GM21737 (cell line): Measurements from ENCODE around the gene EEF1AKMT2.
"Not testable (repeated sequence)": the region's sequence is repeated elsewhere in the genome, so short reads cannot be mapped to it uniquely, and the experiment has no call there.

Source experiments
- ATAC-seq: cut with Tn5 transposase; IDR thresholded peaks from one replicate; pipeline ENCODE4 v1.9.1; 2021; ENCODE audit warnings: mild to moderate bottlenecking, moderate library complexity; ENCODE audit not compliant: unreplicated experiment

EEF1AKMT2 gene

DNA sequence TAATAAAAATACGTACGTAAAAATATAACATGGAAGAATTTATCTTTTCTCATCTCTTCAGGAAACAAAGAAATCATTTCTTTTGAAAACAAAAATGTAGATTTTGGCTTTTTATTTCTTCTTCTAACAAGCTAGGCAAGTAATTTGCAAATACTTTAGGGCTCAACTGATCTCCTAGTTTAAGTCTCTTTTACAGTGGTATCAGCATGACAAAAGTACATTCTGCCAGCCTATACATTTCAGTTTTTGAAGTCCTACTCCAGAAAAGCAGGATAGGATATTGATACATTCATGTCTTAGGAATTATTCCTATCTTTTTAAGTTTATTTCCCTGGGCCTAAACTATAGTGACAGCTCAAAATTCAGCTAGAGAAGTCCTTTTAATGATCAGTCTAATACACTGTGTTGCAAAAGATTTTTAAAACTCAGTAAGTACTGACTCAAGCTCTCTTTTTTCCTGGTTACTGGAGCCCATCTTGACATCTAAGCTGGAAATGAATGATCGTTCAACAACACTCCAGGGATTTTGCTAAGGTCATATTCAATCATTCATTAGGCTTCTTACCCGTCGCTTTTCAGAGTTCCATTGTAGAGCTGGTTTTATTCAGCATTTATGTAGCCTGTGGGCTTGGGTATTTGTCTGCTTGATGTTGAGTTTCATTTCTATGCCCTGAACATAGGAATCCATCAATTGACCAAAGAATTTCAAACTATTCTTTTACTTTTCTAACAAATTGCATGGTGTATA lies 35.4 kb downstream of the EEF1AKMT2 start:
- no peak for ATAC-seq

DNA sequence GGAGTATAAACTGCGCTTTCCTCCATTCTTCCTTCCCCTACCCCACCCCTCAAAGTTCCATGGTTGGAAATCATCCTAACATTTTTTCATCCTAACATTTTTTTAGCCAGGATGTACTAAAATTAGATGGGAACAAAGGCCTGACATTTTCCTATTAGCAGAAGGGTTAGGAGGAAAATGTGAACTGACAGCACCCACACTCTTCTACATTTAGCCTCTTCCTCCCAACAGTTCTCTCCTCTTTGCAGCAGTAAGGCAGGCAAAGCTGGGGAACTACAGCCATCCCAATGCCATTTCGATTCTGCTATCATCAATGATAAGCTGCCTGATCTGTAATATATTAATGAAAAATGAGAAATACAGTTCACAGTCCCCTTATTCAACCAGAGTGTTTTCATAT lies 36.1 kb downstream of the EEF1AKMT2 start:
- no peak for ATAC-seq

DNA sequence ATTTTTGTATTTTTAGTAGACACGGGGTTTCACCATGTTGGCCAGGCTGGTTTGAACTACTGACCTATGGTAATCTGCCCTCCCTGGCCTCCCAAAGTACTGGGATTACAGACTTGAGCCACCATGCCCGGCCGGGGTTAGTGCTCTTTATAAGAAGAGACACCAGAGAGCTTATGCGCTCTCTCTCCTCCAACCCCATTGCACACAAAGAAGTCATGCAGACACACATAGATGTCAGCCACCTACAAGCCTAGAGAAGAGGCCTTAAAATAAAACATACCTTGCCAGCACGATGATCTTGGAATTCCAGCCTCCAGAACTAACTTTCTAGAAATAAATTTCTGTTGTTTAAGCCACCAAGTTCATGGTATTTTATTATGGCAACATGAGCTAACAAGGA lies 37.5 kb downstream of the EEF1AKMT2 start:
- ATAC-seq, result no peak

DNA sequence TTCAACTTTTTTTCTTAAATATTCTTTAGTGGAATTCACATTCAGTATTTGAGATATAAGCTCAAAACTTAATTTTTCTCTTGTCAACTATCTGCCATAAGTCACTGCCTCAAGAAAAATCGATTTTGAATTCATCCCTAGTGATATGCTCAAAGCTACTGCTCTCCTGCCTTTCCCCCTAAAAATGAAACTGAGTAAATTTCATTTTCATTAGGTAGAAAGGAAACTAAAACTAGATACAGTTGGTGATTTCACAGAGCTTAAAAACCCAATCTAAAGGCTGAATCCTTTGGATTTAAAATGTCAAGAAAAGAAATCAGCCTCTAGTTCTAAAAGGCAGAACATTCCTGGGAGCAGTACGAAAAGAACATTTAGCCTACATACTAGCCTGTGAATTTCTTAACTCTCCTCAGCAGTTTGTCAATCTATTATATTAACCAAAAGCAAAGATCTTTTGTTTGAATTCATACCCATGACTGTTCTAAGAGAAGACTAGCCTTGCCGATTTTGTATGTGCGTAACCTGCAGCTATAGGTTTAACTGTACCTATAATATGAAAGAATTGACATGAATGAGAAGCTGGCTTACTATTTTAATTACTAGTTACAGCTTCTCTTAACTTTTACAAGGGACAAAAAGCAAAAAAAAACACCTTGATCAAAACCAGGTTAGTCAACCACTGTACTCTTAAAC lies 42.6 kb downstream of the EEF1AKMT2 start:
- ATAC-seq, result no peak

DNA sequence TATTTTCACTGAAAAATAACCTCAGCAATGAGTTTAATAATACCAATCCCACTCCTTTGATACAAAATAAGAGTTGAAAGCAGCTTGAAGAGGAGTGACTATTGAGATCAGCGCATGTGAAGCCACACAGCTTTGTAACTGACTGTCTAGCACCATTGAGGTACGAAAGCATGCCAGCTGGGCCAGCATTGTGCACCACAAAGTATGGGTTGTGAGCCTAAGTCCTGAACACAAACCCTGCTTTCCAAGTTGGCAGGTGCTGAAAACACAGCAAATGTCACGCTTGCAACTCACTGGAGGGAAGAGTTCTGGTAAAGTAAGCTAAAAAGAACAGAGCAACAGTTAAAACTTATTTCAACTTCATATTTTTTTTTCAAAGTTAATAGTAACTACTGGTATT lies 43.5 kb downstream of the EEF1AKMT2 start:
- no peak for ATAC-seq

DNA sequence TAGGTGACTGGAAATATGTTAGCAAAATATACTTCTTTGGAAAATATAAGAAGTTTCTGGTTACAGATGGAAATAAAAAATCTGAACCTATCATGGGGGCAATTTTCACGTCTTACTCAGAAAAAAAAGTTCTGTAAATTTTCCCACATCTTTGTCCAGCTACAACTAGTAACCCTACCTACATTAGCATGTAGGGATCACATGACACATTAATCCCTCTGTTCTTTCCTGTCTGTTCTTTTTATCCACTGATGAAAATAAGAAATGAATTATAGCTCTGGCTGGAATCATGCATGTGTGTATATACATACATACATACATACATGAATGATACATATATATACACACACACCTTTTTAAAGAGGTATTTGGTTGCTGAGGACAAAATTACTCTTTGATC lies 43.9 kb downstream of the EEF1AKMT2 start:
- no peak for ATAC-seq

DNA sequence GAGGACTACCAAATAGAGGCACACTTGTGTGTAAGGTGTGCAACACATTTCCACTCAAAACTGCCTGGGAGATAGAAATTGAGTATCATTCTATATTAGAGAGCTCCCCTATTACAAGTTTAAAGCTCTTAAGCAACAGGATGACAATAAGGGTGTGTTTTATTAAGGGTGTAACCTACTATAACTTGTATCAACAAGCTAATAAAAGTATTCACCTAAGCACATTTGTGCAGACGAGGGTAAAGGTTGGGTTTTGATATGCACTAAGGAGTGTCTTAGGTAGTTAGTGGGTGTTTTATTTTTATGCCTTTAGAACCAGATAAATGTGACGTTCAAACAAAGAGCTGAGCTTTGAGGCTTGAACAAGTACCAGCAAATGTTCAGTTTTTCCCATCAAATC lies 44.7 kb downstream of the EEF1AKMT2 start:
- no peak for ATAC-seq

DNA sequence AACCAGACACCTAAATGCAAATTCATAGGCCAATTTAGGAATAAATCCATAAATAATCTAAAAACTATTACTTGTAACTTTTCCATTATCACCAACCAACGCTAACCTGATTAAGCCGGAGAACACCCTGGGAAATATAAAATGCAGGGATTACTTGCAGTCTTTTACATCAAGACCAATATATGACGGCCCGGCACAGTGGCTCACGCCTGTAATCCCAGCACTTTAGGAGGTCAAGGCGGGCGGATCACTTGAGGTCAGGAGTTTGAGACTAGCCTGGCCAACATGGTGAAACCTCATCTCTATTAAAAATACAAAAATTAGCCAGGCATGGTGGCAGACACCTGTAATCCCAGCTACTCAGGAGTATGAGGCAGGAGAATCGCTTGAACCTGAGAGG lies 45.2 kb downstream of the EEF1AKMT2 start:
- ATAC-seq, result not testable (repeated sequence)

DNA sequence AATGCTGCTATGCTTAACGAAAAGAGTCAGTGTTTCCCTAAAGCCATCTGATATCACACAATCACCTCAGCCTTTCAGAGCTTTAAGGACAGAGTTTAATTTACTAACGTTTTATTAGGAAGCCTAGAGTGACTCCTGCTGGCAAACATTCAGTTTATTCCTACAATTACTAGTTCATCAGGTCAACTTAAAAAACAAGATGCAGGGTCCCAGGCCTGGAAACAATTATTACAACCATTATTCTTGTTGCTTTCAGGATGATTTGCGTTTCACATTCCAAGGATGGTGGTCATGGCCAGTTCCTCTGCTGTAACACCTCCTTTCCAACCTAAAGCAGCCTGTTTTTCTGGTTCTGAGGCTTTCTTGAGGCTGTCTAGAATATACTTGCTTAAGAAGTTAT lies 46.0 kb downstream of the EEF1AKMT2 start:
- no peak for ATAC-seq

DNA sequence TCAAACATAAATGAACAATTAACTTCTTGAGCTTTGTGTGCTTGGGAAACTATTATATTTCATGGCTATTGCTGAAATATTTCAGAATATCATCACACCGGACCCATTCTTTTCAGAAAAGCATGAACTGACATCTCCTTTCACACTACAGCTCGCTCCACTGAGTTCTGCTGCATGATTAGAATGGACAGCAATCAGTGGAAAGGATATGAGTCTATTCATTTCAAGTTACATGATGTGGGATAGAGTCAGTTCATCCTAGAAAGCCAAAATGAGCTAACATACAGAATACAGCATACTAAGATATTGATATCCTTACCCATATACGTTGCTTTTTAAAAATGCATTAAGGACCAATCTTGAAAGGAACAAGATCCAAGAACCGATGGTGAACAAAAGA lies 46.4 kb downstream of the EEF1AKMT2 start:
- no peak for ATAC-seq

DNA sequence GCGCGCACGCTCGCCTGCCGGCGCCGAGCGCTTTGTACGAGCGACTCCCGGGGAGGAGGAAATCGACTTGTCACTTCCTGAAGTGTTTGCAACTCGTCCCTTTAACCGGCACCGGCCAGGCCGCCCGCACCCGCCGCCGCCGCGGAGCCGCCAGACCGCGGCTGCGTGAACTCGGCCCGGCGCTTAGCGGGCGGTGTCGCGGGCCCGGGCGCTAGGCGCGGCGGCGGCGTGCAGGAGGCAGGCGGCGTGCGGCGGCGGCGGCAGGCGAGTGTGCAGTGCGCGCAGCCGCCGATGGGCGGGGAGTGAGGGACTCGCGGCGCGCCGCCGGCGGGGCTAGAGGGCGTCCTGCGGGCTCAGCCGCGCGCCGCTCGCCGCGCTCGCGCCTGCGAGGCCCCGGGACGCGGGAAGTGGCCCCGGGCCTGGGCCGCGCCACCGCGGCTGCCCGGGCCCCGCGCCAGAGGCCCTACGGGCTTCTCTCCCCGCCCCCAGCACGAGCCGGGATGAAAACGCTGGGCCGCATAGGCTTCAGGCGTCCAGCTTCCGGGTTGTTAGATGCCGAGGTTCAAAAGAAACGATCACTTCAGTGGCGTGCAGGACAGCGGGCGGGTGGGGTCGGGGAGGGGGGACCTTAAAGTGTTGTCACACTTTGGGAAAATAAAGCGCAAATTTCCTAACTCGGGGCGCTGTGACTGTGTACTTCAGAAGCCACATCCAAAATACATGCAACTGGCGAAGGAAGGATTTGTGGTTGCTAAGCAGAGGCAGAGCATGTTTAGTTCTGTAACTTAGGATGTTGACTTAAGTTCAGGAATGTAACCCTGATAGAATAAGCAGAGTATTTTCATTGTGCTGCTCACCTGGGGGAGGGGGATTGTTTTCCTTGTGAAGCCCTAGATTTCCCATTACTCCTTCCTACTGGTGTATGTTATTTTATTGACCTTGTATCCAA lies 47.3 kb downstream of the EEF1AKMT2 start, which contains the start of gene FAM53B:
TSS of gene FAM53B (minus strand) at position 277 of the 949 bp plus-strand sequence. CDS start 37,665 bp downstream, outside the sequence.
- ATAC-seq, result peak; percentile 61

DNA sequence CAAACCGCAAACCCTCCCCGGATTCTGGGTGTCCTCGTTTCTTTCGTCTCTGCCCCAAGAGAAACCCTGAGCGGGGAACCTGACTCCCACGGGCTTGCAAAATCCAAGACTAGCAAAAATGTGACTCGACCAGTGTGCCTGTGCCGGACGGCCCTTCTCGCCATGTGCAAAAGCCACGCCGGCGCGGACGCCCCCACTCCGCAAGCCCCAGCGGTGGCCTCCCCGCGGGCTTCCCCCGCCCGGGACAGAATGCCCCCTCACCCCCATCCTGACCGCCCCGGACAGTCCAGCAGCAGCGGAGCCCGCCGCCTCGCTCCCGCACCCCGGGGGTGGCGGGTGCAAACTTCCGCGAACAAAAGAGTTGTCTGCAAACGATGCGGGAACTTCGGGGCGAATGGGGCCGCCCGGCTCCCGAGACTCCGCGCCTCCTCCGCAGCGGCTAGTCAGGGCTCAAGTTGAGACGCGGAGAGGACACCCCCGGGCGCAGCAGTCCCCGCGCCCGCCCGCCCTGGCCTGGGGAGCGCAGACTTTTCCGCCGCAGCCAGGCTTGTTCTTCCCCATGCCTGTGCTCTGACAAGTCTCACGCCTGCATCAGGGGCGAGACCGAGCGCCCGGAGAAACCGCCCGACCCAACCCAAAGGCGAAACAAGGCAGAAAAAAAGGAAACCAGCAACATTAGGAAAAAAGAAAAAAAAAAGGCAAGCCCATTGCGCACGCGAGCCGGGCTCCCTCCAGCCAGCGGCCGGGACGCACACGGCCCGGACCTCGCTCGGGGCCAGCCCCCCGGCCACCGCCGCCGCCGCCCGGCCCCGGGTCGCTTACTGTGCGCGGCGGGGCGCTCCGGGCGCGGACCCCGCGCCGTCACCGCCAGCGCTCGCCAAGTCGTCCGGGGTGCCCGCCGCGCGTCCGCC lies 48.2 kb downstream of the EEF1AKMT2 start:
- peak; percentile 32 for ATAC-seq

DNA sequence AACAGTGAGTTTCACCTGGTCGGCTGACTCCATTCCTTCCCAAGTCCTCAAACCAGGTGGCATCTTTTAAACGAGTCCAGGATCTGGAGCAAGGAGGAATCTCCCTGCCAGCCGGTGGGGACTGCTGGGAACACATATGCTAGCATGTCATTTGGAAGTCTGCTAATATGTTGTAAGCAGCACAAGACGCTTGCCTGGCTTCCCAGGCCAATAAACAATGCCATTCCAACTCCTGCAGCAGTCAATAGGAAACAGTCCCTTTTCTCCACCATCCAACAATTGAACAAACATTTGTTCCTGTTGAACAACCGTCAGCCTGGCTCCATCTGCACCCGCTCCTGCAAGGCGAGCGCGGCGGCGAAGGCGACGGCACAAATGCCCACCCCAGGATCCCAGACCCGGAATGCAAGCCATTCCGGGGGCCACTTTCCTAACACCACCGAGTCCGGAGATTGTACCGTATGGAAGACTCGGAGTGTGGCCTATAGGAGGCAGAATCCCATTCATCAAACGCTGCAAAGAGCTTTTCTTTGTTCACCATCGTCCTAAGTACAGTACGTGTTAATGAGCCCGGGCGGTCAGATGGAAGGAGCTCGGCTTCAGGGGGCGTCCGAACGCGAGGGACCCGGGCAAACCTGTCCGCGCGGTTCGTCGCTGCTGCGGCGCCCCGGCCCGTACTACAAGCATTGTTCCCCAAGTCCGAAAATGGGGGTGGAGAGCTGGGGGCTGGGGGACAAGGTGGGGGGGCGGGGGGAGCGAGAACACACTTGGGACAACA lies 49.1 kb downstream of the EEF1AKMT2 start:
- no peak for ATAC-seq

DNA sequence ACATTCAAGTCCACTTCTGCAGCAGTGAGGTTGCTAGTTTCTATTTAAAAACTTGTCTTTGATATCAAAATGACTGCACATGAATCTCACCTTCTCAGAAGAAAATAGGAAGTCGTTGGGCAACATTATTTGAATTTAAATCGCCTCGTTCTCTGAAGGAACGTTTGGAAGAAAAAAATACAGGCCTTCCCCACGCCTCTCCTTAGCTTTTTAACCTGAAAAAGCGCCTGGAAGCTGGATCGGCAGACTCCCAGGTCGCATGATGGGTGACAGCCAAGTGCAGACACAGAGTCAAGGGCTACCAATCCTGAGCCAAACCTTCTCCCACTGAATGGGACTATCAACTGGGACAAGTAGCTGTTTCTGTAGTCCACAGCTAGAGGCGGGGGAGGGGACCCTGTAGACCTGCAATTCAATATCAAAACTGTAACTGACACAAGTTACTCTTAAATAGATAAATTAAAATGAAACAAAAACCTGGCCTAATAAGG lies 49.7 kb downstream of the EEF1AKMT2 start:
- ATAC-seq, result no peak

DNA sequence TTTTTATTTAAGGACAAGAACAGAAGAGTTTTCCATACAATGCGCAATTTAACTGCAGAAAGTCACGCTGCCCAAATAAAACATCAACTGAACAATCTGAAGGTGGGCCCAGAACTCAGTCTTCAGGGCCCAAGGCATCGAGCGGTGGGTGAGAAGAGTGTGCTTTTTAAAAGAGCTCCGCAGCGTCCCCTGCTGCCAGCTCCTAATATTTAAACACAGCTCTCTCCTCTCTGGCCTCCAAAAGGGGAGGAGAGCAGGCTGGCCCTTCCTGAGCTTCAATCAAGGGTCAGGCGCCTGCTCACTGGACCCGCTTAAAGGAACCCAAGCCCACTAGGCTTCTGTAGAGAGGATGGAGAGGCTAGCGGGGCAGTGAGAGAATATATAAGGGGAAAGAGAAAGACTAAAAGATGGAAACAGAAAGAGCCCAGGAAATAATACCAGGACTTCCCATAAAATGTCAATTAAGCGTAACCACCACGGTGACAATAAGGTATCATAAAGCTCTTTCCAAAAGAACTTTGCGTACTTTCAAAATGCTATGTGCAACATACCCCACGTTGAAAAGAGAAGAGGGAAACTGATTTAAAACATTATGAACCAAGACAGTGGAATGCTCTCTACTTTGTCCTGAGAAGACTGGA lies 50.3 kb downstream of the EEF1AKMT2 start:
- peak; percentile 38 for ATAC-seq

DNA sequence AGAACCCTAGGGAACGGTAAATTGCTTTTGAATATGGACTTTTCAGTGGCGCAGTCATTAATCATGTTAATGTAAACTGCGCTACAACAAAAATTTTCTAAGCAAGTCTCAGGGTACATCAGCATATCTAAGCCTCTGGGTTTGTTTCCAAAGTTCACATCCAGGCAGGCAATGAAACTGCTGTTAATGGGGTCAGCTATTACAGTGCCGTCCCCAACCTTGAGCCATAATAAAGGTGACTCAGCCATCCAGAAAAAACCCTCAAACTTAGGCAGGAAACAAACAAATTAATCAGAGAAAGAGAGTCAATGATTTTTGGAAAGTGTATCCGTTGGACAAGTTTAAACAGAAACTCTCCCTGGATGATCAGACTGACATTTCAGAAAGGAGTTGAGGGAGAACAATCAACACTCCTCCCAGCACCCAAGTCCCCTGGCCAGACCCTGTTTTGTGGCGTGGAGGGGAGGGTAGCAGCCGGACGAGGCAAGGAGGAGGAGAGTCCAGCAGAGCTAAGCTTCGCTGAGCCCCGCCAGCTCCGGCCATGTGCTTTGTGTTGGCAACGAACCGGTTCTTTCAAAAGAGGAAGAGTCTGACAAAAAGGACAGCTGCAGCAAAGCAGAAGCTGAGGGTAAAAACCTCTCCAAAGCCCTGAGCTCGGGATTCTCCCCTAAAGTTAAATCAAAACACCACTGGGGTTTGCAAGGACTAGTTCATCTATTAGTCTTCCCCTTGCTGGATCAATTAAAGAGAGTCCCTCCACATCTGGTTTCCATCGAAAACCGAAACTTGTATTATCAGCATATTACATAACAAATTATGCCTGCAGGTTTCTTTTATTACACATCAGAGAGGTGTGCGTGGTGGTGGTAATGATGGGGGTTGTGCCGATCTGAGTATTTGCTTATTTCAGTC lies 51.1 kb downstream of the EEF1AKMT2 start:
- ATAC-seq, result peak; percentile 14

DNA sequence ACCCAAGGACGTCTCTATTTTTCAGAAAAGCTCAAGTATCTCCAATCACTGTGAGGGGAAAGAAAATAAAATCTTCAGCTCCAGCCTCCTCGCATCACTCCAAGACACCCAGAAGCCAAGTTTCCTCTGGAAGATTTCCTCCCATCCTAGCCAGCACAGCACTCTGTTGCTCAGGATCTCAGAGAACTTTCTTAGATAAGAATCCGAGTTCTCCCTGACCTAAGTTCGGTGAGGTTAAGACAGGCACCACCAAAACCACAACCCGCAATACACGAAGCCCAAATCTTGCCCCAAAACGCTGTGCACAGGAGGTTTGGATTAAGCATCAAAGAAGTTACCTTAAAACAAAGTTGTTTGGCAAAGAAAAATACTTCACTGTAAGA lies 51.7 kb downstream of the EEF1AKMT2 start:
- no peak for ATAC-seq
